ENCODE measurements around the gene SMTNL2.

Gene SMTNL2

DNA sequence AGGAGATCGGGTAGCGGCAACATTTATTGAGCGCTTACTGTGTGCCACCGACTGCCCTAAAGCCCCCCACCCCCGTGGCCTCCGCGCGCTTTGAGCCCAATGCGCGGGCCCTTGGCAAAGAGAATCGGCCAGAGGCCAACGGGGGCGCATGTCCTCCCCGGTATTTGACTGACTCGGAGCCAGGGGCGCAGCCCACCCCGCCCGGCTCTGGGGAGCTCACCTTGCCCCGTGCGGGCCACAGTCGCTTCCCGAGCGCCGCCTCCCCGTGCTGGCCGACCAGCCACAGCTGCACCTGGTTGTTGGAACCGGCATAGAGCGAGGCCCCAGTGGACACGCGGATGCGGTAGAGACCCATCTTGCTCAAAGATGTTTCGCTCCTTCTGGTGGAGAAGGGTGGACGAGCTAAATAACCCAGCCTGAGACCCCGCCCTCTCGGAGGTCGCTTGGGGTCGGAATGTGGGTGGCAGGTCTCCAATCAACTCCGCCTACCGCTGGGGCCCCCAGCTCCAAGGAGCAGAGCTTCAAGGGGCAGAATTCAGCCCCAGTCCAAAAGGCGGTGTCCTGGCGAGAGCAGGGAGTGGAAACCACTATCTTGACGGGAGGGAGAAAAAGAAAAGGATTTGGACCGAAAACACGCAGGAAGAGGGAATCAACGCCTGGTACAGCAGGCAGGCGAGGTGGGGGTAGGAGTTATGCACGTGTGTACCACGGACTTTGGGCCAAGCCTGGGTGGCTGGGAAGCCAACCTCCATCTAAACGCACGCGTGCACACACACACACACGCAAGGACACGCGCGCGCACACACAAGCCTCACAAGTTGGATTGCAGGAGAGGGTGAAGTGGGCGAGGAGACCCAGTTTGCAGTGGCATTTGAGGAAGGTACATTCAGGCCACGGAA, 57.2 kb downstream of the SMTNL2 start, which contains the start of gene ALOX15:
ALOX15 (minus strand) TSS at position 382 of the 899 bp plus-strand sequence; CDS start at position 355, 27 bp downstream.
- no peak within 1 kb of the TSS for H3K4me2 ChIP-seq (ENCODE audit: low read depth, low read length)
- TF ChIP-seq EZH2phosphoT487 (IDR thresholded peaks at IDR 0.05; ENCODE audit: low read length): no peak
- no peak for TF ChIP-seq EZH2 (optimal IDR thresholded peaks at IDR 0.05; ENCODE audit: low read depth, low read length)
- TF ChIP-seq, protein P1, sequence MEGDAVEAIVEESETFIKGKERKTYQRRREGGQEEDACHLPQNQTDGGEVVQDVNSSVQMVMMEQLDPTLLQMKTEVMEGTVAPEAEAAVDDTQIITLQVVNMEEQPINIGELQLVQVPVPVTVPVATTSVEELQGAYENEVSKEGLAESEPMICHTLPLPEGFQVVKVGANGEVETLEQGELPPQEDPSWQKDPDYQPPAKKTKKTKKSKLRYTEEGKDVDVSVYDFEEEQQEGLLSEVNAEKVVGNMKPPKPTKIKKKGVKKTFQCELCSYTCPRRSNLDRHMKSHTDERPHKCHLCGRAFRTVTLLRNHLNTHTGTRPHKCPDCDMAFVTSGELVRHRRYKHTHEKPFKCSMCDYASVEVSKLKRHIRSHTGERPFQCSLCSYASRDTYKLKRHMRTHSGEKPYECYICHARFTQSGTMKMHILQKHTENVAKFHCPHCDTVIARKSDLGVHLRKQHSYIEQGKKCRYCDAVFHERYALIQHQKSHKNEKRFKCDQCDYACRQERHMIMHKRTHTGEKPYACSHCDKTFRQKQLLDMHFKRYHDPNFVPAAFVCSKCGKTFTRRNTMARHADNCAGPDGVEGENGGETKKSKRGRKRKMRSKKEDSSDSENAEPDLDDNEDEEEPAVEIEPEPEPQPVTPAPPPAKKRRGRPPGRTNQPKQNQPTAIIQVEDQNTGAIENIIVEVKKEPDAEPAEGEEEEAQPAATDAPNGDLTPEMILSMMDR (IDR thresholded peaks at IDR 0.05; ENCODE audit: low read length): no peak

DNA sequence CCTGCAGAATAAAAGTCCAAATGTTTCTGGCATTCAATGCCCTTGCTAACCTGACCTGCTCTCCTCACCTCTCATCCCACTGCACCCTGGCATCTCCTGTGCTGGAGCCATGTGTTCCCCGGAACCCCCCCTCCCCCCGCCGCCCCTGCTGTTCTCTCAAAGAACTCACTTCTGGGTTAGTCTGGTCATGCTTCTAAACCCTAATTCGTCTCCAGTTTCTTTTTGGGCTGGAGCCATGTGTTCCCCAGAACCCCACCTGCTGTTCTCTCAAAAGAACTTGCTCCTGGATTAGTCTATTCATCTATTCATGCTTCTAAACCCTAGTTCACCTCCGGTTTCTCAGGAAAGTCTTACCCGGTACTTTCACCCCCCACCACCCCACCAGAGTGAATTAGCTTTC, 58.0 kb downstream of the SMTNL2 start:
- DNase-seq: no peak
- Histone ChIP-seq H3K4me3 (ENCODE audit: low read length) (no peak overlapping the region), H3K9me3 (replicated peaks; ENCODE audit: insufficient read depth, low read length) (no peaks in the 10 kb centered on the region), H3K27me3 (replicated peaks; ENCODE audit: insufficient read depth, low read length) (peaks cover 50% of the 10 kb centered on the region), H3K4me2 (ENCODE audit: low read depth, low read length) (no peak overlapping the region), H3K79me2 (ENCODE audit: low read length) (no peaks in the 10 kb centered on the region), H3K9me2 (replicated peaks; ENCODE audit: insufficient read depth, low read length) (no peaks in the 10 kb centered on the region), H3K9ac (ENCODE audit: low read length) (no peak overlapping the region), H3K27ac (ENCODE audit: low read length) (no peak overlapping the region), H4K20me1 (ENCODE audit: insufficient read depth, low read length) (no peaks in the 10 kb centered on the region), H3F3A (ENCODE audit: insufficient read depth, low read length) (no peaks in the 10 kb centered on the region), H2AFZ (ENCODE audit: low read length) (no peak overlapping the region), H3K4me1 (ENCODE audit: low read length) (no peaks in the 10 kb centered on the region), H3K36me3 (replicated peaks; ENCODE audit: insufficient read depth, low read length) (no peaks in the 10 kb centered on the region)
- TF ChIP-seq, protein P1 (IDR thresholded peaks at IDR 0.05; ENCODE audit: low read length): no peak
- no peak for TF ChIP-seq EZH2 (optimal IDR thresholded peaks at IDR 0.05; ENCODE audit: low read depth, low read length)

More for the DNA sequence above, 57.2 kb downstream of the SMTNL2 start, which contains the start of gene ALOX15:
- Histone ChIP-seq H3K27ac (ENCODE audit: low read length) (no peak within 1 kb of the TSS), H3K27me3 (replicated peaks; ENCODE audit: insufficient read depth, low read length) (peaks cover 57% of the 10 kb centered on the region), H3F3A (ENCODE audit: insufficient read depth, low read length) (no peaks in the 10 kb centered on the region), H3K9me3 (replicated peaks; ENCODE audit: insufficient read depth, low read length) (no peaks in the 10 kb centered on the region), H3K36me3 (replicated peaks; ENCODE audit: insufficient read depth, low read length) (no peaks in the 10 kb centered on the region), H3K9ac (ENCODE audit: low read length) (no peak within 1 kb of the TSS), H3K4me3 (ENCODE audit: low read length) (no peak within 1 kb of the TSS), H3K79me2 (ENCODE audit: low read length) (no peaks in the 10 kb centered on the region), H2AFZ (ENCODE audit: low read length) (no peak within 1 kb of the TSS), H3K9me2 (replicated peaks; ENCODE audit: insufficient read depth, low read length) (no peaks in the 10 kb centered on the region), H4K20me1 (ENCODE audit: insufficient read depth, low read length) (no peaks in the 10 kb centered on the region), H3K4me1 (ENCODE audit: low read length) (no peaks in the 10 kb centered on the region)
- no peak for DNase-seq

DNA sequence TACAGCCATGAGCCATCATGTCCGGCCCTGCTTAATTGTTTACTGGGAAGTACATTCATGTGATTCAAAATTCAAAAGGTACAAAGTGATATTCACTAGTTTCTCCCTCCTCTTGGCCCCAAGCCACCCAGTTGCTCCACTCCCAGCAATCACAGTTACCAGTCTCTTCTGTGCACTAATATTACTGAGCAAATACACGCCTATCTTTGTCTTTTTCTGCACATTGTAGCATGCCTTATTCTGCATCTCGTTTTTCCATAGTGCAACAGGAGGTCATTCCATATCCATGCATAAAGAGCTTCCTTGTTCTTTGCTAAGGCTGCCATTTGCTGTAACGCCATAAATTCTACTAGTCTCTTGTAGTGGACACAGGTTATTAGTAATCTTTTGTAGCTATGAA, 59.3 kb downstream of the SMTNL2 start:
- H3K27me3 ChIP-seq (replicated peaks; ENCODE audit: insufficient read depth, low read length): peaks cover 44% of the 10 kb centered on the region
- H3F3A ChIP-seq (ENCODE audit: insufficient read depth, low read length): no peaks in the 10 kb centered on the region
- no peaks in the 10 kb centered on the region for H3K36me3 ChIP-seq (replicated peaks; ENCODE audit: insufficient read depth, low read length)

More for the DNA sequence above, 59.3 kb downstream of the SMTNL2 start:
- no peak for DNase-seq
- H3K4me3 ChIP-seq (ENCODE audit: low read length): no peak overlapping the region
- H3K9me2 ChIP-seq (replicated peaks; ENCODE audit: insufficient read depth, low read length): no peaks in the 10 kb centered on the region
- no peak overlapping the region for H3K4me2 ChIP-seq (ENCODE audit: low read depth, low read length)
- no peak overlapping the region for H3K9ac ChIP-seq (ENCODE audit: low read length)
- H3K4me1 ChIP-seq (ENCODE audit: low read length): no peaks in the 10 kb centered on the region
- no peaks in the 10 kb centered on the region for H4K20me1 ChIP-seq (ENCODE audit: insufficient read depth, low read length)
- H3K79me2 ChIP-seq (ENCODE audit: low read length): no peaks in the 10 kb centered on the region
- no peaks in the 10 kb centered on the region for H3K9me3 ChIP-seq (replicated peaks; ENCODE audit: insufficient read depth, low read length)
- TF ChIP-seq EZH2 (optimal IDR thresholded peaks at IDR 0.05; ENCODE audit: low read depth, low read length) (no peak), EZH2phosphoT487 (IDR thresholded peaks at IDR 0.05; ENCODE audit: low read length) (no peak)
- TF ChIP-seq, protein P1 (IDR thresholded peaks at IDR 0.05; ENCODE audit: low read length): no peak
- no peak overlapping the region for H3K27ac ChIP-seq (ENCODE audit: low read length)
- H2AFZ ChIP-seq (ENCODE audit: low read length): no peak overlapping the region

Data from MM.1S (cell line).